DND-41 (cell line): ENCODE measurements around the gene LINS1.

Experiments used
- EZH2 ChIP-seq: IDR thresholded peaks from 3 replicates; pipeline ENCODE4 v1.6.1; 2012; ENCODE audit warnings: borderline replicate concordance, low read depth, mild to moderate bottlenecking, moderate library complexity, low read length, inconsistent platforms; ENCODE audit not compliant: severe bottlenecking
- TF ChIP-seq, protein P1 (sequence below): IDR thresholded peaks from 2 replicates; pipeline ENCODE4 v1.5.1; 2012; ENCODE audit warnings: borderline replicate concordance, low read length, moderate library complexity, mild to moderate bottlenecking; ENCODE audit not compliant: poor library complexity, severe bottlenecking; ENCODE audit errors: extremely low read depth

DNA sequence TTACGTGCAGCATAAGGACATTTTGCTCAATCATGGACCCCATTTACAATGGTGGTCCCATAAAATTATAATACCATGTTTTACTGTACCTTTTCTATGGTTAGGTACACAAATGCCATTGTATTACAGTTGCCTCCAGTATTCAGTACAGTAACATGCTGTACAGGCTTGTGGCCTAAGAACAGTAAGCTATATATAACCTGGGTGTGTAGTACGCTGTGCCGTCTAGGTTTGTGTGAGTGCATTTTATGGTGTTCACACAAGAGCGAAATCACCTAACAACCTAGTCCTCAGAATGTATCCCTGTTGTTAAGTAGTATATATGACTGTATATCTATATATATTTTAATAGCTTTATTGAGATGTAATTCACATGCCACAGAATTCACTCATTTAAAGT lies 12.9 kb upstream of the LINS1 start:
- TF ChIP-seq, protein P1, sequence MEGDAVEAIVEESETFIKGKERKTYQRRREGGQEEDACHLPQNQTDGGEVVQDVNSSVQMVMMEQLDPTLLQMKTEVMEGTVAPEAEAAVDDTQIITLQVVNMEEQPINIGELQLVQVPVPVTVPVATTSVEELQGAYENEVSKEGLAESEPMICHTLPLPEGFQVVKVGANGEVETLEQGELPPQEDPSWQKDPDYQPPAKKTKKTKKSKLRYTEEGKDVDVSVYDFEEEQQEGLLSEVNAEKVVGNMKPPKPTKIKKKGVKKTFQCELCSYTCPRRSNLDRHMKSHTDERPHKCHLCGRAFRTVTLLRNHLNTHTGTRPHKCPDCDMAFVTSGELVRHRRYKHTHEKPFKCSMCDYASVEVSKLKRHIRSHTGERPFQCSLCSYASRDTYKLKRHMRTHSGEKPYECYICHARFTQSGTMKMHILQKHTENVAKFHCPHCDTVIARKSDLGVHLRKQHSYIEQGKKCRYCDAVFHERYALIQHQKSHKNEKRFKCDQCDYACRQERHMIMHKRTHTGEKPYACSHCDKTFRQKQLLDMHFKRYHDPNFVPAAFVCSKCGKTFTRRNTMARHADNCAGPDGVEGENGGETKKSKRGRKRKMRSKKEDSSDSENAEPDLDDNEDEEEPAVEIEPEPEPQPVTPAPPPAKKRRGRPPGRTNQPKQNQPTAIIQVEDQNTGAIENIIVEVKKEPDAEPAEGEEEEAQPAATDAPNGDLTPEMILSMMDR: no peak
- TF ChIP-seq EZH2: no peak
